SK-MEL-5 (cell line): ENCODE results near the gene DNAJC30. TPM values are rescaled to one million over a fixed set of nuclear protein-coding genes. Genes with fewer than 3 reads are reported as not detected.
"Not testable (repeated sequence)": the region's sequence is repeated elsewhere in the genome, so short reads cannot be mapped to it uniquely, and the experiment has no call there.

Source experiments
- DNase-seq: peaks from one replicate; pipeline ENCODE4 v3.0.0-alpha.2; 2016; ENCODE audit warnings: low read depth, low spot score
- in situ Hi-C: cut with HindIII; loops from 2 replicates; pipeline ENCODE4 v1.10.0; 2016; ENCODE audit warnings: low sequenced_read_pairs, high pct_unique_total_duplicates, low pct_unique_long_range_greater_than_20kb
- total RNA-seq: library from RNA; depleted of rRNA; stranded (reverse); fragments of >200 nt; shearing (Covaris generic); gene quantifications from 2 replicates; pipeline ENCODE4 v1.2.3, GENCODE V29; 2014

The DNAJC30 gene
- total RNA-seq, 1 experiment from 2014 or later, result 4.5 TPM

DNA sequence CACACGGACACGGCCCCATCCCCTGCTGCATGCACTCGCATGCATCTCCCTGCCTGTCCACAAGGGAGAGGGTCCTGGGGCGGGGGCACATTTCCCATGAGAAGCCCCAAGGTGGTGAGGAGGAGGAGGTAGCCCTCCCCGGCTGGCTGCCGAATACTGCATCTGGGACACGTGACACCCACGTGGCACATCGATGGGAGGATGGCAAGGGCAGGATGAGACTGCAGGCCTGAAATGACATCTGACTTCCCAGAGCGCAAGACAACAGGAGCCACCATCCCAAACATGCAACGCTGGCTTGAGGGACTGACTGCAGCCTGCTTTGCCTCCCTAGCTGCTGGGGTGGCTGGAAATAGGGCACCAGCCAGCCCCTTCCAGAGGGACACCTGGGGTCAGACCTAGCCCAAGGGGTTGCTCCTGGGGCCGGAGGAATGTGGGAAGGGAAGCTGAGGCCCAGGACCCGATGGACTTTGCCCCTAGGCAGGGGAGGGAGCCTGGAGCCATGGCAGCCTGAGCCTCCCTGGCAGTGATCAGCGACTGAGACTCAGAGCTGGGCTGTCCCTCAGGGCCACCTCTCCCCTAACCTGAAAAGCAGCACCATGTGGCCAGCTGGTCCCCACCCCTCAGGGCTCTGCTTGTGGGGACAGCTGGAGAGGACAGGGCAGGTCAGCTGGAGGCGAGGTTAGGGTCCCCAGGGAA, 16.3 kb upstream of the DNAJC30 start:
- peak; percentile 24 for DNase-seq
- in situ Hi-C loops, result no loop called here

DNA sequence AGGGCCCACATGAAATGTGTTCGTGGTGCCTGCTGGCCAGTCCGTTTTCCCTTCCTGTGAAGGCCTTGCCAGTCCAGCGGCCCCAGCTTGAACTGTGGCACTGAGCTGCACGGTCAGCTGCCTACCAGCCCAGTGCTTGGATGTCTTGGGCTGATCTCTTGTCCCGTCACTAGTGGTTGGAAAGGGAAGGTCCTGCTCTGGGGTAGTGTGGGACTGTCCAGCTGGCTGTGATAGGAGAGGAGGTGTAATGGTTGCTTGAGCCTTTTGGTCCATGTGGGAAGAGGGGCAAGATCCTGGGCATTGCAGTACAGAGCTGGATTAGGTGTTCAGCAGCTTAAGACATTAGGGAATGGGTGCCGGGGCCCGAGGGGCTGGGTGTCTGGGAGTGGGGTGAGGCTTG, 15.2 kb upstream of the DNAJC30 start:
- in situ Hi-C loops, result no loop called here
- DNase-seq, result no peak

DNA sequence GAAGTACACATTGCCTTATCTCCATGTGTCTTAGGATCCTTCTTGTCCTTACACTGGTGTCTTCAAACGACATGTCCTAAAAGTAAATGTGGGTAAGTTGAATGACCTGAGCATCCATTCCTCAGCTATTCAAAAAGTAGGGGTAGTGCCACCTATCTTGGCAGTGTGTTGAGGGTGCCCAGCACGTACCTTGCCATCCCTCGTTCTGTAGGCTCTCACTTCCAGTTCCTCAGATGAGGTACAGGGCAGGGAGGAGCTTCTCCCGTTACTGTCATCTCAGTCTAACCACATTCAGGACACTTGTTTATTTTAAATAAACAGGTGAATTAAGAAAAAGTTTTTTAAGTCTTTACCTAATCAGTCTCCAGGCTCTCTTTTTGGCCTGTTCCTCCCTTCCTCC, 13.1 kb upstream of the DNAJC30 start:
- in situ Hi-C loops, result no loop called here
- DNase-seq, result no peak

DNA sequence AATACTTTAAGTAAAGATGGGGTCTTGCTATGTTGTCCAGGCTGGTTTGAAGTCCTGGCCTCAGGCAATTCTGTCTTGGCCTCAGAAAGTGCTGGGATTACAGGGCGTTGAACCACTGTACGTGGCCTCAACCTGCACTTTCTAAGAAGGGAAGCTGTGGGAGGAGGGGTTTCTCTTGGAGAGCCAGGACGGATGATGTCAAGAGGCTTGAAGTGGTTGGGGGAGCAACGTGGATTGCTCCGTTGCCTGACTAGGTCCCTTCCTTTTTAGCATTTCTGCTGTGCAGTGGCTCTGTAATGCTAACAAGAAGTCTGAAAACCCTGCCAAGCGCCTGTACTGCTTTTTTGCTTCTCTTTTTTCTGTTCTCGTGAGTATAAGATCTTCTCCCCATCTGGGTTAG, 7.4 kb upstream of the DNAJC30 start:
- no peak for DNase-seq
- in situ Hi-C loops, result no loop called here

DNA sequence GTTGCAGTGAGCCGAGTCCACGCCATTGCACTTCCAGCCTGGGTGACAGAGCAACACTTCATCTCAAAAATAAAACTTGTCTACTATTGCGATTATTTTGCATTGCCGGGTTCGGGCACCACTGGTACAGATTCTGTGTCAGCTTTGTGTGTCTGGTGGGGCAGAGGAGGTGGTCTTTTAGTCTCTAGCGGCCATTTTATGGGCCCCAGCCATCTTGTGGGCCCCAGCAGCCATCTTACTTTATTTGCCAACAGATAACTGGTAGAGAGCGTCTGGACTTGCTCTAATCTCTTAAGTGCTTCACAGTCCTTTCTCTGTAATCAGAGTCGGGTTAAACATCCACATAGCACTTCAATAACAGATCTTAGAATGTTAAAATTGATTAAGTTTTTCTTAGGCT, 5.0 kb upstream of the DNAJC30 start:
- DNase-seq, result no peak
- in situ Hi-C loops, result no loop called here

DNA sequence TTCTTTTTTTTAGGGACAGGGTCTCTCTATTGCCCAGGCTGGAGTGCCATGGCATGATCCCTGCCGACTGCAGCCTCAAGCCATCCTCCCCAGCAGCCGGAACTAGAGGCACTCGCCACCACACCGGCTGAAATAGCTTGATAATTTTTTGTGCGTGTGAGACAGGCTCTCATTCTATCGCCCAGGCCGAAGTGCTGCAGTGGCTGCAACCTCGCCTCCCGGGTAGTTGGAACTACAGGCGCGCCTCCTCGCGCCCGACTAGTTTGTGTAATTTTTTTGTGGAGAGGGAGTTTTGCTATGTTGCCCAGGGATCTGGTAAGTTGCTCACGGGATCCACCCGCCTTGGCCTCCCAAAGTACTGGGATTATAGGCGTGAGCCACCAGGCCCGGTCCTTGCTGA, 2.1 kb upstream of the DNAJC30 start:
- in situ Hi-C loops, result no loop called here
- DNase-seq, result no peak

DNA sequence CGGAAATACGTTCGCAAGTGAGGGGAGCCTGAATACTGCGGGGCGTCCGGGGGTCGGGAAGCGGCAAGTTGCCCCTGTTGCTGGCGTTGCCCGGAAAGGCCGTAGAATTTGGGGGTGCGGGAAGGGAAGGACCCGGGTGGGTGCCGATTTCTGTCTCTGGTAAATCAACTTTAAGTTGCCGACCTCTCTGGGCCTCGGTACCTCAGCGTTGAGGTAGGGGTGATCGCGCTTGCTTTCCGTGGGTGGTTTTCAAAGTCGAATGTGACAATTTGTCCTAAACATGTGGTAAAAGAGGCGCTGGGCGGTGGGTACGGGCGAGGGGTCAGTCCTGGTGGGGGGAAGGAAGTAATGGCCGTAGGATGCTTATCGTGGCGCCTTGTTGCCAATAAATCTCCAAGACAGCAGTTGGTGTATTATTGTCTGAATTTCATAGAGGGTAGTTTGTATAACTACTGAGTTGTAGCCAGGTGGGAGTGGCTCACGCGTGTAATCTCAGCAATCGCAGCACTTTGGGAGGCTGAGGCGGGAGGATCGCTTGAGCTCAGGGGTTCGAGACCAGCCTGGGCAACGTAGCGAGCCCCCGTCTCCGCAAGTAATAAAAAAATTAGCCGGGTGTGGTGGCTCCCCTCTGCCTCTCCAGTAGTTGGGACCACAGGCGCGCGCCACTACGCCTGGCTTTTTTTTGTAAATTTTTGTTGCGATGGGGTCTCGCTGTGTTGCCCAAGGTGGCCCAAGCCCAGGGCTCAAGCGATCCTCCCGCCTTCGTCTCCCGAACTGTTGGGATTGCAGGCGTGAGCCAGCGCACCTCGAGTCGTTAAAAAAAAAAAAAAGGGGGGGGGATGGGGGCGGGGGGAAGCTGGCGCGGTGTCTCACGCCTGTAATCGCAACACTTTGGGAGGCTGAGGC, 788 bp upstream of the DNAJC30 start:
- no peak for DNase-seq
- in situ Hi-C loops, result no loop called here

DNA sequence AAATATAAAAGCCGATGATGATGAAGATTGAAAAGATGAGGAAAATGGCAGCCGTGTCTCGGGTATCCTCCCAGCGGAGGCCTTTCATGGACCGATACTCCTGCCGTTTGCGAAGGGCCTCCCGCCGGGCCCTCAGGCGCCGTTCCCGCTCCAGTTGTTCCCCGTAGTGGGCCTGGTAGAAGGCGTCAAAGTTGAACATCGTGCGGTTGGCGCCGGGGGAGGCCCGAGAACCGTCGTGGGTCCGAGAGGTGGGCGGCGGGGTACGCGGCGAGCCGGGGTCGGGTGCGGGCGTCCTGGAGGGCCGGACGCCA, 553 bp downstream of the DNAJC30 start:
- DNase-seq, result no peak
- in situ Hi-C loops, result no loop called here

DNA sequence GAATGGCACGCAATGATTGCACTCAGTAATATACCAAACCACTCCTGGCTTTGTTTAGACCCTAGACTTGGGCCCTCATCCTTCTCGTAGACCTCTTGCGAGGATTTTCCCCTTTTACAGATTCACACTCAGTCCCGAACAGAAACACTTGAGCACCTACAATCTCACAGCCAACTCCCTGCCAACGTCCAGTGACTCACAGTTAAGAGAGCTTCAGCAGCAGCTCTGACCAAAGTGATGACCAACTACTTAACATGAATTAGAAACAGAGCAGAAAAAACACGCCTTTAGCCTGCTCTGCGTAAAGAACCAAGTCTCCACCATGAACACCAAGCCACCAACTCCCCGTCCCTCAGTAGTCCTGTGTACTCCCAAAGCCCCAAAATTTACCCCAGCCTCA, 2.2 kb downstream of the DNAJC30 start:
- in situ Hi-C loops, result no loop called here
- DNase-seq, result no peak

DNA sequence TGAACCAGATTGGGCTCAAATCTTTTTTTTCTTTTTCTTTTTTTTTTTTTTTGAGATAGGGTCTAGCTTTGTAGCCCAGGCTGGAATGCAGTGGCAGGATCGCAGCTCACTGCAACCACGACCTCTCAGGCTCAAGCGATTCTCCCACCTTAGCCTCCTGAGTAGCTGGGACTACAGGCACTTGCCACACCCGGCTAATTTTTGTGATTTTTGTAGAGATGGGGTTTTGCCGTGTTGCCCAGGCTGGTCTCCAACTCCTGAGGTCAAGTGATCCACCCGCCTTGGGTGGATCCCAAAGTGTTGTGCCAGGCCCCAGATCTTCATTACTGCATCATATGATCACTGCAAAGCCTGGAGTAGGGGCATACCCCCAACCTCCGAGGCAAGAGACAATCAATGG, 2.8 kb downstream of the DNAJC30 start:
- no peak for DNase-seq
- in situ Hi-C loops, result no loop called here

DNA sequence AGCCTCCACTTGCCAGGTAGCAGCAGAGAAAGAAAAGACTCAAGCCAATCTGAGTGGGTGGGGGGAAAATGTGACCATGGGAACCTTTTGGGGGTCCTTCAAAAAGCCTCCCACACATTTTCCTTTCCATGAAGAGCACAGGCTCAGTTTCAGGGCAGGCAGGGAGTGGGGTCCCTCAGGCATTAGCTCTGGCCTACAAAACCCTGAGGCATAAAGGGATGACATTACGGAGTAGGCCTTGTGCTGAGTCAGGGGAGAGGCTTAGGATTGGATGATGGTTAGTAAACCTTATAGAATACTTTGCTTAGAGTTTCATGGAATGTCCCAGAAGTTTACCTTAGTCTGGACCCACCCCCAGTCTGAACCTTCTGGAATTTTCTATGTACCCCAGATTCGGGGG, 3.5 kb downstream of the DNAJC30 start:
- in situ Hi-C loops, result no loop called here

DNA sequence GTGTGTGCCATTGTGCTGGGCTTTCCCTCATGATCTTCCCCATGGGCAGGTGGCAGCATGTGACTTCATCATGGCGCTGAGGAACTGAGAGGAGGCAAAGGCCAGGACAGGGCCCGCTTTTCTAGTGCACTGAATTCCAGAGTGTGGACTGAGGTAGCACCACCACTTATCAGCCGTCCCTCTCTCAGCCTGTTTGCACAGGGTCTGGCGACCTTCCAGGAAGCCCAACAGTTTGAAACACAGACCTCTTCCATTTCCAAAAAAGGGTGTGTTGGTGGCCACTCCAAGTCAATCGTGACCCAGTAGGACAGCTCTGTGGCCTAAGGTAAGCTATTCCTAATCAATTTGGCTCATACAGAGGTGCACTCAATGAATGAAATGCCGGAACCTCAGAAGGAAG, 4.4 kb downstream of the DNAJC30 start:
- DNase-seq, result no peak
- in situ Hi-C loops, result no loop called here

More for the DNA sequence above, 3.5 kb downstream of the DNAJC30 start:
- no peak for DNase-seq

DNA sequence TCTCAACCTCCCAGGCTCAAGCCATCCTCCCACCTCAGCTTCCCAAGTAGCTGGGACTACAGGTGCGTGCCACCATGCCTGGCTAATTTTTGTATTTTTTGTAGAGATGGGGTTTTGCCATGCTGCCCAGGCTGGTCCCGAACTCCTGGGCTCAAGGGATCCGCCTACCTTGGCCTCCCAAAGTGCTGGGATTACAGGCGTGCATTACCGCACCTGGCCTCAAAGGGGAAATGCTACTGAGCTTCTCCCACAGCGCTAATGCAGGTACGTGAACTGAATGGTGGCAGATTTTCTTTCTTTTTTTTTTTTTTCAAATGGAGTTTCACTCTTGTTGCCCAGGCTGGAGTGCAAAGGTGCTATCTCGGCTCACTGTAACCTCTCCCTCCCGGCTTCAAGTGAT, 7.2 kb downstream of the DNAJC30 start:
- in situ Hi-C loops, DNase-seq: not testable (repeated sequence)

DNA sequence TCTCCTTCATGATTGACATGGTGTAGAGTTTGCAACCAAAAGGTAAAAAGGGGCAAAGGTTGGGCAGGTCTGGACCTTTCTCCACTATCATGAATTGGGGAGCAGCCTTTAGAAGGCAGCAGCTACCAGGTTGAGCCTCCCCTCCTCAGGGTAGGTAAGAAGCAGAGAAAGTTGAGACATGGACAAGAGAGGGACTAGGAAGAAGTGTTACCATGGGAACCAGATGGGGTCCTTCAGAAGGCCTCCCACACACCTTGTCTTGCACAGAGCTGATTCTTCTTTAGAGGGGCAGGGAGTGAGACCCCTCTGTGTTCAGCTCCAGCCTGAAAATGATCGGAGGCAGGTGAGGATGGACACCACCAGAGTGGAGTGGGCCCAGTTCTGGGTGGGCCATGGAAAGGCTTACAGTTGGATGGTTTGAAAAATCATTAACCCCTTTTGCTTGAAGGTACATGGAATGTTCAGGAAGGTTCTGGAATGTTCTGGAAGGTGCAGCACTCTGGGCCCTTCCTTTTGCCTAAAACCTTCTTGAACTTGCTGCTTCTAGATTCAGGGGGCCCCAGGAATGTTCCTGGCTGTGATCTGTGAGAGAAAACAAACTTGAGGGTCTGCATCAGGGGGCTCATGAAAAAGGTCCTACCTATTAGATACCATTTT, 8.7 kb downstream of the DNAJC30 start:
- in situ Hi-C loops, result no loop called here
- DNase-seq, result no peak

DNA sequence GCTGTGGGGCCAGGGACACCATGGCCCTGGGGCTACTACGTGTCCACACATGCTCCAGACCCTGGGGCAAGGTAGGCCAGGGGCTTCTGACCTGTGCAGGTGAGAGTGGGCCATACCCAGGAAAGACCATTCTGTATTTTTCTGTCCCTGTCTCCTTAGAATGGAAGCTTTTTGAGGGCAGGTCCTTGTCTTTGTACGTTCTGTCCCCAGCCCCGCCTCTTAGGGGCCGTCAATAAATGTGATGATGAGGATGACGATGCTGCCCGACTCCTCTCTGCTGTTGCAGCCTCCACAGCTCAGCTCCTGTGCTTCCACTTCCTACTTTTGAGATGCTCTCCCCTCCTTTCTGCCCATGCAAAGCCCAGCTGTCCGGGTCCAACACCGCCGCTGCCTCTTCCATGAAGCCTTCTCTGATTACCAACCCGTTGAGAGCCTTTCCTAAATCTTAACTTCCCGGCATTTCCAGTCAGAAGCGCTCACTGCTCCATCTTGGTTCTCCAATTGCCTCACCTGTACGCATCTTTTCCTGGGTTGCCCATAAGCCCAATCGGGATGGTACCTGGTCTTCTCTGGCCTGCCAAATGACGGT, 11.3 kb downstream of the DNAJC30 start:
- in situ Hi-C loops, result no loop called here

DNA sequence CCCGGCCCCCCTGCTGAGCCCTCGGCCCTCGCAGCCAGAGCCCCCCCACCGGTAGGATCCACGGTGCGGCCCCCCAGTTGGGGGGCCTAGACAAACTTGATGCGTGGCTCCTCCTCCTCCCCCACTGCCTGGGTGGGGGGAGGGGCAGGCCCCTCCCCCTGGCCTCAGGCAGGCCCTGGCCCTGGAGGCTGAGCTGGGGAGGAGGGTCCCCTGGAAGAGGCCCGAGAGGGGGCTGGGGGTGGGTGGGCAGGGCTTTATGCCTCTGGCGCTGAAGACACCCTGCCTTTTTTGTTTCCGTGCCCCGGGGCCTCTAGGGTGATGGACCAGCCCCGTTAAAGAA, 12.0 kb downstream of the DNAJC30 start:
- no peak for DNase-seq
- in situ Hi-C loops, result no loop called here

More for the DNA sequence above, 11.3 kb downstream of the DNAJC30 start:
- DNase-seq, result no peak

DNA sequence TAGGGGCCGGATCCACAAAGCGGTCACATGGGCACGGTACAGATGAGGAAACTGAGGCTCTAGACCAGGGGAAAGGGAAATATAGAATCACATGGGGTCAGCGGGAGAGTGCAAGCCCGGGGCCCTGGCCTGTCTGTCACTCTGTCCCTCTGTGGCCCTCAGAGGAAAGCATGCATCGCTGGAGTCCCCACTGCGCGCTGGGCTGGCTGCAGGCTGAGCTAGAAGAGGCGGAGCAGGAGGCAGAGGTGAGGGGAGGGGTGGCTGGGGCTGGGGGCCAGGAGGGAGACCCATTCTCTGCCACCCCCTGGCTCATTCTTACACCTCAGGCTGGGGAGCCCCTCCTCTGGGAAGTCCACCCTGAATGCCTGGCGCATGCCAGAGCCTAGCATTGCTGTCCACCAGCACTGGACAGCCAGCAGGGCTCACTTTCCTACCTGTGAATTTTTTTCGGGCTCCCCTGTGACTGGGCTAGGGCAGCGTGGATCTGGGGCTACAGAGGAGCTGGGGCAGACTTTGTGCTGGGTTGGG, 13.3 kb downstream of the DNAJC30 start:
- in situ Hi-C loops, result no loop called here
- DNase-seq, result no peak

DNA sequence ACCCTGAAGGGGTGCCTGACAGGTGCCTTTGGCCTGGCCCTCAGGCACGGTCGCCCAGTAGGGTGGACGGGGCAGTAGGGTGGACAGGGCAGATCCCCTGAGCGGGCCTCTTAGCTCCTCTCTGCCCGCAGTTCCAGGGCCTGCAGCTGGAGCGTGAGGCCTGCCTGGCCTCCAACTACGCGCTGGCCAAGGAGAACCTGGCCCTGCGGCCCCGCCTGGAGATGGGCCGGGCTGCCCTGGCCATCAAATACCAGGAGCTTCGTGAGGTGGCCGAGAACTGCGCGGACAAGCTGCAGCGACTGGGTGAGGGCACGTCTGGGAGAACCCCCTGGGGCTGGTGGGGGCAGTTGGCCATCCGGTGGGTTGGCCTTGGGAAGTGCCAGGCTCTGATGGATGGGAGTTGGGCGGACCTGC, 14.0 kb downstream of the DNAJC30 start:
- in situ Hi-C loops, result no loop called here
- no peak for DNase-seq
